ENCODE data around the gene GLP1R.

Gene GLP1R

GRCh38 chr6:39062014-39062740, 13.6 kb downstream of the GLP1R start:
- DNase-seq (ENCODE audit: low spot score) = no peak

GRCh38 chr6:39063526-39063925, 14.9 kb downstream of the GLP1R start:
- no peak for DNase-seq (ENCODE audit: low spot score)

- DNase-seq (ENCODE audit: low spot score) = no peak
These were observed 17.0 kb downstream of the GLP1R start for GRCh38 chr6:39065561-39065960.

GRCh38 chr6:39068391-39068790, 19.8 kb downstream of the GLP1R start:
- DNase-seq (ENCODE audit: low spot score) = no peak

GRCh38 chr6:39072830-39073229, 24.2 kb downstream of the GLP1R start:
- no peak for DNase-seq (ENCODE audit: low spot score)

- DNase-seq (ENCODE audit: low spot score) = no peak
These were observed 25.1 kb downstream of the GLP1R start for GRCh38 chr6:39073471-39074355.

- no peak for DNase-seq (ENCODE audit: low spot score)
These were observed 25.9 kb downstream of the GLP1R start for GRCh38 chr6:39074486-39074885.

GRCh38 chr6:39075010-39075686, 26.6 kb downstream of the GLP1R start:
- DNase-seq (ENCODE audit: low spot score) = no peak

GRCh38 chr6:39075807-39076622, 27.4 kb downstream of the GLP1R start:
- no peak for DNase-seq (ENCODE audit: low spot score)

GRCh38 chr6:39076623-39077535, 28.3 kb downstream of the GLP1R start:
- DNase-seq (ENCODE audit: low spot score) = no peak

- DNase-seq (ENCODE audit: low spot score) = no peak
These were observed 29.5 kb downstream of the GLP1R start for GRCh38 chr6:39077882-39078594.

GRCh38 chr6:39078695-39079094, 30.1 kb downstream of the GLP1R start:
- no peak for DNase-seq (ENCODE audit: low spot score)

- no peak for DNase-seq (ENCODE audit: low spot score)
These were observed 30.9 kb downstream of the GLP1R start for GRCh38 chr6:39079197-39080125.

- no peak for DNase-seq (ENCODE audit: low spot score)
These were observed 31.8 kb downstream of the GLP1R start for GRCh38 chr6:39080246-39080875.

- DNase-seq (ENCODE audit: low spot score) = no peak
These were observed 33.7 kb downstream of the GLP1R start for GRCh38 chr6:39082310-39082709.

GRCh38 chr6:39083231-39083634, 34.7 kb downstream of the GLP1R start:
- no peak for DNase-seq (ENCODE audit: low spot score)

- DNase-seq (ENCODE audit: low spot score) = no peak
These were observed 35.9 kb downstream of the GLP1R start for GRCh38 chr6:39084506-39084905.

GRCh38 chr6:39085129-39085797, 36.7 kb downstream of the GLP1R start:
- no peak for DNase-seq (ENCODE audit: low spot score)
